Measurements from ENCODE around the gene EPS8.

EPS8 gene

GRCh38 chr12:15574353-15574752 is 214.8 kb downstream of the EPS8 start:
- H3K36me3 ChIP-seq (replicated peaks; ENCODE audit: insufficient read depth, low read length): no peaks in the 10 kb centered on the region
- no peaks in the 10 kb centered on the region for H3K79me2 ChIP-seq (ENCODE audit: low read length)
- H3K4me2 ChIP-seq (ENCODE audit: low read depth, low read length): no peak overlapping the region
- H4K20me1 ChIP-seq (ENCODE audit: insufficient read depth, low read length): no peaks in the 10 kb centered on the region
- TF ChIP-seq EZH2phosphoT487 (IDR thresholded peaks at IDR 0.05; ENCODE audit: low read length): no peak
- H2AFZ ChIP-seq (ENCODE audit: low read length): no peak overlapping the region
- H3K27me3 ChIP-seq (replicated peaks; ENCODE audit: insufficient read depth, low read length): no peaks in the 10 kb centered on the region
- no peak for DNase-seq
- peaks cover 12% of the 10 kb centered on the region; the same call in 1 of the 2 replicates for H3K4me1 ChIP-seq (ENCODE audit: low read length)
- no peak overlapping the region for H3K4me3 ChIP-seq (ENCODE audit: low read length)
- peaks cover 12% of the 10 kb centered on the region for H3F3A ChIP-seq (ENCODE audit: insufficient read depth, low read length)
- H3K9me2 ChIP-seq (replicated peaks; ENCODE audit: insufficient read depth, low read length): no peaks in the 10 kb centered on the region
- H3K9ac ChIP-seq (ENCODE audit: low read length): no peak overlapping the region
- H3K9me3 ChIP-seq (replicated peaks; ENCODE audit: insufficient read depth, low read length): no peaks in the 10 kb centered on the region
- no peak overlapping the region for H3K27ac ChIP-seq (ENCODE audit: low read length)

All from MM.1S (cell line).